SU-DHL-6 (cell line): ENCODE results near the gene TUBGCP6.

Source experiments
- H2AFZ ChIP-seq: fragments of 200-600 bp; sonication (generic); 2 replicates; pipeline ENCODE4 v1.6.1; 2014; ENCODE audit warnings: low read depth, mild to moderate bottlenecking, moderate library complexity, mixed read lengths, antibody characterized with exemption, low read length; ENCODE audit not compliant: severe bottlenecking
- H3F3A ChIP-seq: fragments of 200-600 bp; shearing (Covaris generic); 2 replicates; pipeline ENCODE4 v1.6.0; 2016; ENCODE audit warnings: antibody characterized with exemption, mild to moderate bottlenecking; ENCODE audit not compliant: insufficient read depth
- H3K27ac ChIP-seq: fragments of 200-600 bp; sonication (generic); 2 replicates; pipeline ENCODE4 v1.5.1; 2016; ENCODE audit warnings: low read depth, mild to moderate bottlenecking, low read length, moderate library complexity, mixed read lengths
- H3K27me3 ChIP-seq: fragments of 200-600 bp; sonication (generic), shearing (Covaris generic); 2 replicates; pipeline ENCODE4 v1.6.0; 2014; ENCODE audit warnings: mild to moderate bottlenecking, low read length
- H3K36me3 ChIP-seq: fragments of 200-600 bp; sonication (generic); 2 replicates; pipeline ENCODE4 v1.6.1; 2014; ENCODE audit warnings: mild to moderate bottlenecking, low read length, mixed read lengths
- H3K4me2 ChIP-seq: fragments of 300-600, 200-600 bp; shearing (Covaris generic), sonication (generic); 2 replicates; pipeline ENCODE4 v1.6.0; 2014; ENCODE audit warnings: low read length, low read depth, mild to moderate bottlenecking; ENCODE audit not compliant: poor library complexity, severe bottlenecking
- H3K4me3 ChIP-seq: fragments of 200-600 bp; sonication (generic); 2 replicates; pipeline ENCODE4 v1.5.1; 2014; ENCODE audit warnings: antibody characterized with exemption, low read length, mild to moderate bottlenecking, mixed read lengths; ENCODE audit not compliant: insufficient read depth, poor library complexity, severe bottlenecking
- H3K79me2 ChIP-seq: fragments of 200-600 bp; sonication (generic); 2 replicates; pipeline ENCODE4 v1.6.1; 2014; ENCODE audit warnings: mild to moderate bottlenecking, low read length, moderate library complexity; ENCODE audit not compliant: insufficient read depth
- H3K9ac ChIP-seq: fragments of 200-600 bp; sonication (generic); 2 replicates; pipeline ENCODE4 v1.7.0; 2014; ENCODE audit warnings: mild to moderate bottlenecking, low read length
- H3K9me2 ChIP-seq: fragments of 200-600 bp; sonication (generic); replicated peaks from 2 replicates; pipeline ENCODE4 v1.6.1; 2014; ENCODE audit warnings: low read length; ENCODE audit not compliant: insufficient read depth
- H3K9me3 ChIP-seq: fragments of 200-600 bp; sonication (generic); 2 replicates; pipeline ENCODE4 v1.6.1; 2014; ENCODE audit warnings: low read length, mixed read lengths; ENCODE audit not compliant: insufficient read depth
- H4K20me1 ChIP-seq: fragments of 200-600 bp; sonication (generic); 2 replicates; pipeline ENCODE4 v1.6.1; 2014; ENCODE audit warnings: low read depth, mild to moderate bottlenecking, antibody characterized with exemption, low read length, moderate library complexity, mixed read lengths
- EZH2phosphoT487 ChIP-seq: fragments of 200-600 bp; sonication (generic), shearing (Covaris generic); conservative IDR thresholded peaks from 2 replicates; pipeline ENCODE4 v1.6.1; 2018; ENCODE audit warnings: mild to moderate bottlenecking, antibody characterized with exemption, low read length, moderate library complexity, mixed read lengths
- TF ChIP-seq, protein P1 (sequence below): fragments of 200-600 bp; sonication (generic); IDR thresholded peaks from one replicate; pipeline ENCODE4 v1.5.1; 2017; ENCODE audit warnings: antibody characterized with exemption, mild to moderate bottlenecking, low read length, moderate library complexity; ENCODE audit not compliant: insufficient read depth, poor library complexity, severe bottlenecking

The TUBGCP6 gene

DNA sequence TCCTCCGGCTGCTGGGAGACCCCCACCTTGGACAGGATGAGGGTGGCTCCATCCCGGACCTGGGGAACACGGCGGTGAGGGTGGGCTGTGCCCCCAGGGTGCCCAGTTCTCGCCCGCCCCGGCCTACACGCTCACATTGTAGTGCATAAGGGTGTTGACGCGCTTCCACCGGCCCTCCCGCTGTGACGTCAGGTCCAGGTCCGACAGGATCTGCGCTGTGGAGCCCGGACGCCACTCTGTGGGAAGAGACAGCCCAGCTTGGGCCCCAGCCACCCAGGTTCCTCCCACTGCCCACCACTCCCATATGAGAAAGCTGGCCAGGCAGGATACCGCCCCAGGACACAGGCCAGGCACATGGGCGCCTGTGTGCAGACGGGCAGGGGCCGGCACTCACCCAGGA, 33.6 kb upstream of the TUBGCP6 start:
- peaks cover 14% of the 10 kb centered on the region for H3F3A ChIP-seq
- H3K27ac ChIP-seq: no peak overlapping the region
- no peak overlapping the region for H2AFZ ChIP-seq
- H3K9me3 ChIP-seq: no peaks in the 10 kb centered on the region
- TF ChIP-seq EZH2phosphoT487: no peak
- TF ChIP-seq, protein P1, sequence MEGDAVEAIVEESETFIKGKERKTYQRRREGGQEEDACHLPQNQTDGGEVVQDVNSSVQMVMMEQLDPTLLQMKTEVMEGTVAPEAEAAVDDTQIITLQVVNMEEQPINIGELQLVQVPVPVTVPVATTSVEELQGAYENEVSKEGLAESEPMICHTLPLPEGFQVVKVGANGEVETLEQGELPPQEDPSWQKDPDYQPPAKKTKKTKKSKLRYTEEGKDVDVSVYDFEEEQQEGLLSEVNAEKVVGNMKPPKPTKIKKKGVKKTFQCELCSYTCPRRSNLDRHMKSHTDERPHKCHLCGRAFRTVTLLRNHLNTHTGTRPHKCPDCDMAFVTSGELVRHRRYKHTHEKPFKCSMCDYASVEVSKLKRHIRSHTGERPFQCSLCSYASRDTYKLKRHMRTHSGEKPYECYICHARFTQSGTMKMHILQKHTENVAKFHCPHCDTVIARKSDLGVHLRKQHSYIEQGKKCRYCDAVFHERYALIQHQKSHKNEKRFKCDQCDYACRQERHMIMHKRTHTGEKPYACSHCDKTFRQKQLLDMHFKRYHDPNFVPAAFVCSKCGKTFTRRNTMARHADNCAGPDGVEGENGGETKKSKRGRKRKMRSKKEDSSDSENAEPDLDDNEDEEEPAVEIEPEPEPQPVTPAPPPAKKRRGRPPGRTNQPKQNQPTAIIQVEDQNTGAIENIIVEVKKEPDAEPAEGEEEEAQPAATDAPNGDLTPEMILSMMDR: no peak
- no peak overlapping the region for H3K4me2 ChIP-seq
- no peaks in the 10 kb centered on the region for H3K27me3 ChIP-seq
- no peaks in the 10 kb centered on the region for H3K79me2 ChIP-seq
- H3K9ac ChIP-seq: no peak overlapping the region
- no peaks in the 10 kb centered on the region for H3K36me3 ChIP-seq
- H4K20me1 ChIP-seq: no peaks in the 10 kb centered on the region
- H3K9me2 ChIP-seq: no peaks in the 10 kb centered on the region
- H3K4me3 ChIP-seq: no peak overlapping the region

DNA sequence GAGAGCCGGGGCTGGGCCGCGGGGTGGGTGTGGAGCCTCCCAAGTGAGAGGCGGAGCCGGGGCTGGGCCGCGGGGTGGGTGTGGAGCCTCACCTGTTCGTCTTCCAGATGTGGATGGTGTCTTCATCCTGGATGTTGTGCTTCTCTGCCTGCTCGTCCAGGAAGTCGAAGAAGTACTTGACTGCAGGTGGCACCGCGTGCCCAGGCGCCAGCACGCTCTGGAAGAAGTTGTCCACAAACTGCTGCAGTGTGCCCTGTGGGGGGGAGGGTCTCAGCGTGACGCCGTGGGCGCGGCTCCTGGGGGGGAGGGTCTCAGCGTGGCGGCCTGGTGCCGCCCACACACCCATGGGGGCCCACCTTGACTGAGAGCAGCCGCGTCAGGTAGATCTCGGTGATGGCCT, 32.9 kb upstream of the TUBGCP6 start:
- Histone ChIP-seq H3F3A (peaks cover 14% of the 10 kb centered on the region), H4K20me1 (no peaks in the 10 kb centered on the region), H3K9ac (no peak overlapping the region), H3K27ac (no peak overlapping the region), H3K4me2 (no peak overlapping the region), H3K4me3 (no peak overlapping the region), H3K36me3 (no peaks in the 10 kb centered on the region), H2AFZ (no peak overlapping the region), H3K9me2 (no peaks in the 10 kb centered on the region), H3K79me2 (no peaks in the 10 kb centered on the region), H3K27me3 (no peaks in the 10 kb centered on the region), H3K9me3 (no peaks in the 10 kb centered on the region)
- no peak for TF ChIP-seq EZH2phosphoT487
- TF ChIP-seq, protein P1: no peak

DNA sequence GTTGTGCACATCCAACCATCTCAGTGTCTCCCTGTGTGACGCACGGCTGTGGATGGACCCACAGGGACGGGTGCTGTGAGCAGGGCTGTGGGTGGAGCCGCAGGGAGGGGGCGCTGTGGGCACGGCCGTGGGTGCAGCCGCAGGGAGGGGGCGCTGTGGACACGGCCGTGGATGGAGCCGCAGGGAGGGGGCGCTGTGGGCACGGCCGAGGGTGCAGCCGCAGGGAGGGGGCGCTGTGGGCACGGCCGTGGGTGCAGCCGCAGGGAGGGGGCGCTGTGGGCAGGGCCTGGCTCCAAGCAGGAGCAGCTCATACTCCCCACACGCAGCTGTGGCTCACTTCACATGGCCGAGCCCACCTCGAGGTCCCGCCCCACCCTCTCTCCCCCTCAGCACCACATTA, 31.3 kb upstream of the TUBGCP6 start:
- Histone ChIP-seq H4K20me1 (no peaks in the 10 kb centered on the region), H3K4me2 (no peak overlapping the region), H3K9ac (no peak overlapping the region), H3K9me2 (no peaks in the 10 kb centered on the region), H2AFZ (no peak overlapping the region), H3K36me3 (no peaks in the 10 kb centered on the region), H3K79me2 (no peaks in the 10 kb centered on the region), H3K4me3 (no peak overlapping the region), H3K27me3 (no peaks in the 10 kb centered on the region), H3K9me3 (no peaks in the 10 kb centered on the region), H3K27ac (peak overlapping the region; percentile 47), H3F3A (peaks cover 14% of the 10 kb centered on the region)
- TF ChIP-seq, protein P1: peak; percentile 88
- TF ChIP-seq EZH2phosphoT487: no peak
